Panc1 (cell line): ENCODE results near the gene CCNL2. TPM values are rescaled to one million over a fixed set of nuclear protein-coding genes. Genes with fewer than 3 reads are reported as not detected.

ENCODE experiments used
- ATAC-seq: fragments of 200-7000 bp; cut with Tn5 transposase; 2 replicates; pipeline ENCODE4 v1.9.1; 2020; ENCODE audit warnings: mild to moderate bottlenecking, moderate library complexity
- BruUV-seq: library from RNA; stranded (reverse); fragments of 400-500 nt; replicated peaks from 2 replicates; lab custom pipeline; 2021; lab: Mats Ljungman, UMichigan
- CTCF ChIA-PET: fragments of 300-600 bp; sonication (Branson Sonifier 250); formaldehyde crosslinking; loops from one replicate; lab custom pipeline; 2022; ENCODE audit warnings: antibody characterized with exemption; lab: Charles Lee
- POLR2A ChIA-PET: fragments of 300-600 bp; sonication (Branson Sonifier 250); formaldehyde crosslinking; loops from one replicate; lab custom pipeline; 2022; ENCODE audit warnings: antibody characterized with exemption; lab: Charles Lee
- DNase-seq: peaks from one replicate; pipeline ENCODE4 v3.0.0-alpha.2; 2010; ENCODE audit warnings: low read depth, low spot score
- H3K27ac ChIP-seq: 2 replicates; pipeline ENCODE4 v1.5.1; 2011; ENCODE audit warnings: mild to moderate bottlenecking, low read length, inconsistent platforms
- H3K27me3 ChIP-seq: fragments of 200-500 bp; sonication (Bioruptor generic); 2 replicates; pipeline ENCODE4 v1.6.0; 2014; ENCODE audit warnings: low read length, inconsistent platforms; ENCODE audit not compliant: control insufficient read depth, insufficient read depth
- H3K36me3 ChIP-seq: fragments of 200-500 bp; sonication (Bioruptor generic); 2 replicates; pipeline ENCODE4 v1.5.1; 2014; ENCODE audit warnings: inconsistent platforms, mild to moderate bottlenecking, low read length, moderate library complexity; ENCODE audit not compliant: control insufficient read depth, insufficient read depth
- H3K4me1 ChIP-seq: 2 replicates; pipeline ENCODE4 v1.5.1; 2011; ENCODE audit warnings: inconsistent platforms, mild to moderate bottlenecking, low read length, moderate library complexity; ENCODE audit not compliant: control insufficient read depth, insufficient read depth
- H3K4me3 ChIP-seq, 2 experiments: 2 replicates each; pipeline ENCODE4 v1.5.1; 2011 to 2012; ENCODE audit warnings: low read depth in 2 of 2, low read length in 2 of 2, mild to moderate bottlenecking in 2 of 2, inconsistent platforms in 1 of 2, moderate library complexity in 1 of 2
- H3K9me3 ChIP-seq: fragments of 200-500 bp; sonication (Bioruptor generic); 2 replicates; pipeline ENCODE4 v1.5.1; 2014; ENCODE audit warnings: low read depth, mild to moderate bottlenecking, inconsistent platforms, low read length, moderate library complexity; ENCODE audit not compliant: control insufficient read depth, insufficient read depth
- CTCF ChIP-seq: fragments of 450-650 bp; IDR thresholded peaks from 2 replicates; pipeline ENCODE4 v1.5.1; 2017; ENCODE audit warnings: mild to moderate bottlenecking
- POLR2AphosphoS5 ChIP-seq: IDR thresholded peaks from 2 replicates; pipeline ENCODE4 v1.6.1; 2012; ENCODE audit warnings: mild to moderate bottlenecking, low read depth, low read length, moderate library complexity
- REST ChIP-seq, 2 experiments: IDR thresholded peaks; 2 replicates each; pipeline ENCODE4 v1.6.1; 2011 to 2012; ENCODE audit warnings: low read depth in 2 of 2, control low read depth in 1 of 2, low read length in 1 of 2, mild to moderate bottlenecking in 1 of 2, moderate library complexity in 1 of 2; ENCODE audit not compliant: insufficient read depth in 1 of 2
- SIN3A ChIP-seq: IDR thresholded peaks from 2 replicates; pipeline ENCODE4 v1.6.1; 2012; ENCODE audit warnings: low read depth, mild to moderate bottlenecking, low read length, moderate library complexity, borderline replicate concordance; ENCODE audit not compliant: insufficient read depth
- TCF7L2 ChIP-seq: IDR thresholded peaks from 2 replicates; pipeline ENCODE4 v1.6.1; 2011; ENCODE audit warnings: mild to moderate bottlenecking, low read depth, low read length, inconsistent platforms
- in situ Hi-C: cut with HindIII; loops from 2 replicates; pipeline ENCODE4 v1.10.0; 2016; ENCODE audit warnings: low sequenced_read_pairs, low pct_unique_long_range_greater_than_20kb
- intact Hi-C: fragments of 100-400 bp; cut with micrococcal nuclease; formaldehyde crosslinking; loops from one replicate; pipeline ENCODE4 v1.10.0; 2022; ENCODE audit not compliant: unreplicated experiment
- total RNA-seq: library from RNA; stranded (reverse); gene quantifications from one replicate; pipeline ENCODE4 v1.2.1, GENCODE V29; 2021; ENCODE audit not compliant: unreplicated experiment

The CCNL2 gene
- total RNA-seq, 1 experiment from 2014 or later: 297 TPM

DNA sequence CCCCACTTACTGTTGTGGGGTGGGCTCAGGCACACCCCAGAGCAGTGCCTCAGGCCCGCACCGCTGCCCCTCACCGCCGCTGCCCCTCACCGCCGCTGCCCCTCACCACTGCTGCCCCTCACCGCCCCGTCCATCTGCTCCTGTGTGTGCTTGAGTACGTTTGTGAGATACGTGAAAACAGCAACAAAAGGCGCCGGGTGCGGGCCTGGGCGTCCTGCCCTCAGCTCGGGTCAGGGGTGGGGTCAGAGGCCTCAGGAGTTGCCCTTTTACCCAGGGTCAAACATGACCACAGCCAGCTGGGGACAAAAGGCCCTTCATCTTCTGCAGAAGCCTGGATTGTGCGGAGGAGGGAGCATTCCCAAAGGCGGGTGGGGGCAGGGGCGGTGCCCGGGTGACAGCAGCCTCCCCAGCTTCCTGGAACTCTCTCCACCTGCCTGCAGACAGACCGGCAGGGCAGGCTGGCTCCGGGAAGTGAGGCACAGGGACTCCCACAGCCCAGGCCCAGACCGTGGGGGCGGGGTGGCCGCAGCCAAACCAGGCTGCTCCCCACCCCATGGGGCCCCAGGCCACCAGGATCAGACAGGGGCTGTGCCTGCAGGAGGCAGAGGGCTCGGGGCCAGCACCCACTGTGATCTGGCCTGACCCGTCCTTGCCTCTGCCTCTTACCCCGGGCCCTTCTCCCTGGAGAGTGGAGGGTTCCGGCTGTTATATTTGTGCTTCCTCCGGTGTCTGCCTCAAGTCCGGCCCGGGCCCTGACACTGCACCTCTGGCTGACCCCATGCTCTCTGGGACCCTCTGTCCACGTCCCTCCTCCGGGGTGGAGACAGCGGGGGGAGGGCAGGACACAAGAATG is 34.0 kb upstream of the CCNL2 start:
- Histone ChIP-seq H3K27me3 (no peaks in the 10 kb centered on the region), H3K9me3 (no peaks in the 10 kb centered on the region), H3K27ac (peak overlapping the region; percentile 99), H3K4me3 (peak overlapping the region; percentile 45 to 76), H3K4me1 (peaks cover 71% of the 10 kb centered on the region), H3K36me3 (no peaks in the 10 kb centered on the region)
- TF ChIP-seq SIN3A: peak; percentile 90; the same call in 1 of the 2 replicates
- peak; percentile 88 for TF ChIP-seq POLR2AphosphoS5
- TF ChIP-seq TCF7L2: peak; percentile 79
- no peak for TF ChIP-seq CTCF
- TF ChIP-seq REST (IDR thresholded peaks at IDR 0.05; ENCODE audit: insufficient read depth in 1 of 2, low read depth in 2 of 2, low read length in 1 of 2): peak in 1 of 2 experiments; percentile 69; a peak in 1 of 4 replicates
- intact Hi-C loops: no loop called here
- in situ Hi-C loops: no loop called here
- peak; percentile 46 for ATAC-seq
- POLR2A ChIA-PET: interaction anchor here (0.5 to 0.6 kb wide), 2 partner anchors 125 to 476 kb away, joined by 4 to 11 read pairs; no protein-coding TSS in a partner anchor
- BruUV-seq: no TSS peak
- DNase-seq: no peak
- CTCF ChIA-PET: interaction anchor here (0.8 kb wide), 1 partner anchor 8 kb away, joined by 3 read pairs; no protein-coding TSS in a partner anchor

DNA sequence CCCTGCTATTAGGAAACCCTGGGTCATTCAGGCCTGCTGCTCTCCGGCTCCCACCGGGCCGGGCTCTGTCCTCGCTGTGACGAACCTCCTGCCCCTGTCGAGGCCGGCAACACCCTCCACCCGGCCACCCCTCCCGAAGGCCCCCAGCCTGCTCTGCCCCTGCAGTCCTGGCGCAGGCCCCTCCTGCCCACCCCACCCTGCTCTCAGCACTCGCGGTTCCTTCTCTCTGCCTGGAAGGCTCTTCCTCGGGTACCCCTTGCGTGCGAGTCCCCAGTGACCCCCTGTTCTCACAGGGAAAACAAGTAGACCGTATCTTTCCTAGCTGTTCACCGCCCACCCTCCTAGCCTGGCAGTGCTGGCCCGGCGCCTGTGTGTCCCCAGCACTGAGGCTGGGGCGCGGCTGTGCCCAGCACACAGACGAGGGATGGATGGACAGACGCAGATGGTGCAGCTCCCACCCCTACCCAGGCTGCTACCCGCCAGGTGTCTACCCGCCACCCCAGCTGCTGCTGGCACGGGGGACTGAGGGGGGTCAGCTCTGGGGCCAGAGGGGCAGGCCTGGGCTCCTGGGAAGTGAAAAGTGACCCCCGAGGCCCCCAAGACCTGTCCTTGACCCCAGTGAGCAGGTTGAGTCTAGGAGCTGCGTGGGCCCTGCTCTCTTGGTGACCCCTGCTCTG is 33.3 kb upstream of the CCNL2 start:
- Histone ChIP-seq H3K36me3 (no peaks in the 10 kb centered on the region), H3K4me1 (peaks cover 66% of the 10 kb centered on the region), H3K27ac (peak overlapping the region; percentile 99), H3K27me3 (no peaks in the 10 kb centered on the region), H3K4me3 (peak overlapping the region in 1 of 2 experiments; percentile 76; a peak in 2 of 4 replicates), H3K9me3 (no peaks in the 10 kb centered on the region)
- POLR2A ChIA-PET: interaction anchor here (0.9 to 1.5 kb wide), 2 partner anchors 9 to 25 kb away, joined by 3 to 4 read pairs; no protein-coding TSS in a partner anchor
- intact Hi-C loops (no loop called here), in situ Hi-C loops (no loop called here)
- no peak for DNase-seq
- ATAC-seq: no peak; the same call in 1 of the 2 replicates
- TF ChIP-seq TCF7L2: no peak
- CTCF ChIA-PET: interaction anchor here (0.8 to 0.9 kb wide), 2 partner anchors 9 to 33 kb away, joined by 3 to 4 read pairs; partner anchors contain the start of gene CCNL2
- TSS peak; percentile 44 for BruUV-seq
